RWPE1 (cell line): ENCODE measurements around the gene KISS1R.
A peak's percentile ranks its signal among the peaks of the same experiment; 100 is the strongest.

Source experiments
- CTCF ChIA-PET: fragments of 350-600 bp; sonication (Branson Sonifier 250); formaldehyde crosslinking; extraction: SDS; loops from one replicate; lab custom pipeline; 2021; lab: Yijun Ruan, JAX
- POLR2A ChIA-PET: fragments of 400-600 bp; formaldehyde crosslinking; extraction: SDS; loops from one replicate; lab custom pipeline; 2020; ENCODE audit warnings: antibody characterized with exemption; ENCODE audit not compliant: low non-redundant PET; lab: Yijun Ruan, JAX
- DNase-seq: peaks from one replicate; pipeline ENCODE4 v3.0.0; 2012; ENCODE audit warnings: low spot score
- H3K27ac ChIP-seq: fragments of 450-650 bp; 2 replicates; pipeline ENCODE4 v1.5.1; 2017
- CTCF ChIP-seq: fragments of 450-650 bp; conservative IDR thresholded peaks from 2 replicates; pipeline ENCODE4 v1.5.1; 2017; ENCODE audit warnings: low read depth, mild to moderate bottlenecking

Gene KISS1R

GRCh38 chr19:898663-899062 is 18.5 kb upstream of the KISS1R start:
- no peak for DNase-seq
- peak overlapping the region; percentile 59; the same call in 1 of the 2 replicates for H3K27ac ChIP-seq
- TF ChIP-seq CTCF = no peak
- ChIA-PET CTCF (interaction anchor here (0.6 kb wide), 2 partner anchors 42 to 114 kb away, joined by 3 to 5 read pairs; no protein-coding TSS in a partner anchor), POLR2A (no interaction called here)

- no peak for DNase-seq
- POLR2A ChIA-PET = no interaction called here
- TF ChIP-seq CTCF = no peak
- CTCF ChIA-PET = no interaction called here
- peak overlapping the region; percentile 59 for H3K27ac ChIP-seq
Observed at GRCh38 chr19:899336-900042, 17.6 kb upstream of the KISS1R start.

- CTCF ChIA-PET = no interaction called here
- POLR2A ChIA-PET = no interaction called here
- TF ChIP-seq CTCF = no peak
- H3K27ac ChIP-seq = peak overlapping the region; percentile 59
- DNase-seq = no peak
Observed at GRCh38 chr19:900043-900301, 17.2 kb upstream of the KISS1R start.

GRCh38 chr19:900302-901111 is 16.6 kb upstream of the KISS1R start:
- POLR2A ChIA-PET = no interaction called here
- TF ChIP-seq CTCF = no peak
- CTCF ChIA-PET = no interaction called here
- H3K27ac ChIP-seq = peak overlapping the region; percentile 59
- peak; percentile 82 for DNase-seq

- peak overlapping the region; percentile 59 for H3K27ac ChIP-seq
- ChIA-PET POLR2A (interaction anchor here (0.6 kb wide), 1 partner anchor 9 kb away, joined by 3 read pairs; no protein-coding TSS in a partner anchor), CTCF (interaction anchor here (0.6 kb wide), 1 partner anchor 37 kb away, joined by 5 read pairs; no protein-coding TSS in a partner anchor)
- TF ChIP-seq CTCF = no peak
- DNase-seq = no peak
Observed at GRCh38 chr19:901216-902092, 15.7 kb upstream of the KISS1R start.

DNA sequence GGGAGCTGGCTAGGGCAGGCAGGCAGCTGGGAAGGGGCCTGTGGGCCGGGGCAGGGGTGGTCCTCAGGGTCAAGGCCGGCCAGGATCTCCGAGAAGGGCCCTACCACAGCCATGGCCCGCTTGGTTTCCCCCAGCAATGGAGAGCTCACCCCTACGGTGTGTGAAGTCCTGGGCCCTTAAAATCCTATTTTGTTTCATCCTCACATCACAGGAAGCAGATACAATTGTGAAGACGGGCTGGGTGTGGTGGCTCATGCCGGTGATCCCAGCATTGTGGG is 15.1 kb upstream of the KISS1R start:
- no peak for DNase-seq
- TF ChIP-seq CTCF = no peak
- H3K27ac ChIP-seq = peak overlapping the region; percentile 59
- POLR2A ChIA-PET = interaction anchor here (0.6 kb wide), 1 partner anchor 8 kb away, joined by 3 read pairs; no protein-coding TSS in a partner anchor
- CTCF ChIA-PET = interaction anchor here (0.6 kb wide), 1 partner anchor 38 kb away, joined by 5 read pairs; no protein-coding TSS in a partner anchor
